GM19099 (cell line): ENCODE data around the gene LYPLA2.
A peak's percentile ranks its signal among the peaks of the same experiment; 100 is the strongest.

Experiments
- POLR2A ChIP-seq: IDR thresholded peaks from 3 replicates; pipeline ENCODE4 v1.6.1; 2011; ENCODE audit warnings: low read depth; ENCODE audit not compliant: insufficient read length; ENCODE audit errors: extremely low read depth

LYPLA2 gene

GRCh38 chr1:23804183-23804835 is 13.4 kb downstream of the LYPLA2 start:
- TF ChIP-seq POLR2A, result no peak

GRCh38 chr1:23805025-23805424 is 14.1 kb downstream of the LYPLA2 start:
- no peak for TF ChIP-seq POLR2A

- TF ChIP-seq POLR2A, result no peak
Measured at GRCh38 chr1:23806280-23806679, 15.3 kb downstream of the LYPLA2 start.

GRCh38 chr1:23807453-23807852 is 16.5 kb downstream of the LYPLA2 start:
- TF ChIP-seq POLR2A, result no peak

GRCh38 chr1:23809751-23810171 is 18.8 kb downstream of the LYPLA2 start:
- no peak for TF ChIP-seq POLR2A

- TF ChIP-seq POLR2A, result no peak
Measured at GRCh38 chr1:23810818-23811540, 20.0 kb downstream of the LYPLA2 start.

GRCh38 chr1:23814016-23814415 is 23.1 kb downstream of the LYPLA2 start:
- TF ChIP-seq POLR2A, result no peak

GRCh38 chr1:23816361-23816760 is 25.4 kb downstream of the LYPLA2 start:
- TF ChIP-seq POLR2A, result no peak

GRCh38 chr1:23816906-23817305 is 26.0 kb downstream of the LYPLA2 start:
- TF ChIP-seq POLR2A, result no peak

- no peak for TF ChIP-seq POLR2A
Measured at GRCh38 chr1:23817633-23818032, 26.7 kb downstream of the LYPLA2 start.

- no peak for TF ChIP-seq POLR2A
Measured at GRCh38 chr1:23823767-23824166, 32.8 kb downstream of the LYPLA2 start.

GRCh38 chr1:23824711-23825075 is 33.7 kb downstream of the LYPLA2 start:
- no peak for TF ChIP-seq POLR2A

- peak; percentile 94 for TF ChIP-seq POLR2A
Measured at GRCh38 chr1:23825076-23825761, 34.3 kb downstream of the LYPLA2 start, which contains the start of gene HMGCL. Gene HMGCL (minus strand): TSS chr1:23825429. CDS start chr1:23825415, 14 bp downstream.

GRCh38 chr1:23825762-23826522 is 35.0 kb downstream of the LYPLA2 start:
- TF ChIP-seq POLR2A, result no peak

- no peak for TF ChIP-seq POLR2A
Measured at GRCh38 chr1:23827717-23828116, 36.8 kb downstream of the LYPLA2 start.
